SKM-1 (cell line): ENCODE measurements around the gene DGKB.

Source experiments
- DNase-seq: peaks from one replicate; lab custom pipeline; 2025; ENCODE audit not compliant: unreplicated experiment; lab: John Stamatoyannopoulos, UW

DGKB gene

GRCh38 chr7:14598978-14599377 lies 303.6 kb downstream of the DGKB start:
- no peak for DNase-seq

GRCh38 chr7:14596421-14596820 lies 306.1 kb downstream of the DGKB start:
- no peak for DNase-seq

GRCh38 chr7:14590206-14590605 lies 312.3 kb downstream of the DGKB start:
- no peak for DNase-seq

GRCh38 chr7:14585232-14585631 lies 317.3 kb downstream of the DGKB start:
- no peak for DNase-seq

- DNase-seq, result no peak
These were observed 319.0 kb downstream of the DGKB start for GRCh38 chr7:14583518-14583917.

- no peak for DNase-seq
These were observed 320.5 kb downstream of the DGKB start for GRCh38 chr7:14582010-14582409.

GRCh38 chr7:14579971-14580370 lies 322.6 kb downstream of the DGKB start:
- no peak for DNase-seq

GRCh38 chr7:14576578-14576977 lies 326.0 kb downstream of the DGKB start:
- no peak for DNase-seq

- DNase-seq, result no peak
These were observed 331.6 kb downstream of the DGKB start for GRCh38 chr7:14570750-14571607.

- DNase-seq, result no peak
These were observed 350.5 kb downstream of the DGKB start for GRCh38 chr7:14552060-14552459.

GRCh38 chr7:14551310-14551709 lies 351.2 kb downstream of the DGKB start:
- no peak for DNase-seq

- DNase-seq, result no peak
These were observed 359.9 kb downstream of the DGKB start for GRCh38 chr7:14542624-14543023.

GRCh38 chr7:14521183-14521582 lies 381.4 kb downstream of the DGKB start:
- DNase-seq, result no peak

- no peak for DNase-seq
These were observed 392.3 kb downstream of the DGKB start for GRCh38 chr7:14510268-14510667.

GRCh38 chr7:14507617-14508016 lies 394.9 kb downstream of the DGKB start:
- DNase-seq, result no peak

- no peak for DNase-seq
These were observed 396.6 kb downstream of the DGKB start for GRCh38 chr7:14505906-14506305.

GRCh38 chr7:14504134-14504533 lies 398.4 kb downstream of the DGKB start:
- no peak for DNase-seq

GRCh38 chr7:14503623-14504022 lies 398.9 kb downstream of the DGKB start:
- no peak for DNase-seq

GRCh38 chr7:14501436-14501835 lies 401.1 kb downstream of the DGKB start:
- DNase-seq, result no peak

- no peak for DNase-seq
These were observed 405.2 kb downstream of the DGKB start for GRCh38 chr7:14497390-14497789.

GRCh38 chr7:14495633-14496032 lies 406.9 kb downstream of the DGKB start:
- DNase-seq, result no peak

- no peak for DNase-seq
These were observed 414.7 kb downstream of the DGKB start for GRCh38 chr7:14487701-14488395.
